GM12891 (cell line): ENCODE data around the gene ADGRE1.

Experiments
- POLR2A ChIP-seq: IDR thresholded peaks from 2 replicates; pipeline ENCODE4 v1.6.1; 2011; ENCODE audit warnings: low read depth, low read length, control low read depth
- POLR2AphosphoS5 ChIP-seq: IDR thresholded peaks from 2 replicates; pipeline ENCODE4 v1.6.1; 2011; ENCODE audit warnings: low read depth, low read length, control low read depth
- TAF1 ChIP-seq: IDR thresholded peaks from 2 replicates; pipeline ENCODE4 v1.6.1; 2011; ENCODE audit warnings: low read depth, low read length, control low read depth

GRCh38 chr19:6849876-6850275 is 37.5 kb upstream of the ADGRE1 start:
- no peak for TF ChIP-seq TAF1
- TF ChIP-seq POLR2A, result no peak
- no peak for TF ChIP-seq POLR2AphosphoS5
